HG02571 (cell line): Measurements from ENCODE around the gene ECI1.
A peak's percentile ranks its signal among the peaks of the same experiment; 100 is the strongest.

Source experiments
- ATAC-seq: cut with Tn5 transposase; IDR thresholded peaks from one replicate; pipeline ENCODE4 v1.9.1; 2021; ENCODE audit warnings: mild to moderate bottlenecking, moderate library complexity; ENCODE audit not compliant: unreplicated experiment

ECI1 gene

GRCh38 chr16:2251296-2252111 lies at the start of gene ECI1:
Gene ECI1 (minus strand): TSS chr16:2251587. CDS start chr16:2251566, 21 bp downstream.
- ATAC-seq: peak; percentile 83

GRCh38 chr16:2299915-2300192 lies 48.5 kb upstream of the ECI1 start:
- no peak for ATAC-seq

- ATAC-seq: no peak
These were observed 47.9 kb upstream of the ECI1 start for GRCh38 chr16:2299121-2299914.

GRCh38 chr16:2298621-2299020 lies 47.2 kb upstream of the ECI1 start:
- ATAC-seq: no peak

GRCh38 chr16:2297506-2297860 lies 46.1 kb upstream of the ECI1 start:
- no peak for ATAC-seq

- no peak for ATAC-seq
These were observed 45.5 kb upstream of the ECI1 start for GRCh38 chr16:2296661-2297505.

- peak; percentile 89 for ATAC-seq
These were observed 43.8 kb upstream of the ECI1 start for GRCh38 chr16:2295056-2295798.

GRCh38 chr16:2292221-2292620 lies 40.8 kb upstream of the ECI1 start:
- no peak for ATAC-seq

- ATAC-seq: no peak
These were observed 37.9 kb upstream of the ECI1 start for GRCh38 chr16:2289282-2289681.

GRCh38 chr16:2288726-2289125 lies 37.3 kb upstream of the ECI1 start:
- no peak for ATAC-seq

GRCh38 chr16:2287916-2288547 lies 36.6 kb upstream of the ECI1 start:
- ATAC-seq: no peak

- ATAC-seq: no peak
These were observed 35.2 kb upstream of the ECI1 start for GRCh38 chr16:2286550-2286949.

GRCh38 chr16:2285731-2286191 lies 34.4 kb upstream of the ECI1 start:
- ATAC-seq: no peak

- no peak for ATAC-seq
These were observed 33.6 kb upstream of the ECI1 start for GRCh38 chr16:2284797-2285576.

- no peak for ATAC-seq
These were observed 32.8 kb upstream of the ECI1 start for GRCh38 chr16:2284001-2284770.

- no peak for ATAC-seq
These were observed 31.6 kb upstream of the ECI1 start for GRCh38 chr16:2282866-2283555.

GRCh38 chr16:2282262-2282661 lies 30.9 kb upstream of the ECI1 start:
- no peak for ATAC-seq

- no peak for ATAC-seq
These were observed 29.7 kb upstream of the ECI1 start for GRCh38 chr16:2280981-2281542.
